Stomach (tissue), 4 donors: Measurements from ENCODE around the gene NETO1.

Source experiments
- CTCF ChIP-seq, 7 experiments: fragments of 450-650 bp in 4 of 7; fragments of 200-600 bp in 3 of 7; sonication (generic) in 3 of 7; IDR thresholded peaks; one replicate each; pipeline ENCODE4 v1.5.1; 2016 to 2019; ENCODE audit warnings: antibody characterized with exemption in 7 of 7, control low read depth in 2 of 7, mild to moderate bottlenecking in 1 of 7
- EP300 ChIP-seq: sonication (generic); formaldehyde crosslinking; IDR thresholded peaks from one replicate; pipeline ENCODE4 v1.6.1; 2017; ENCODE audit warnings: antibody characterized with exemption
- POLR2A ChIP-seq, 4 donors: fragments of 450-650 bp; IDR thresholded peaks; one replicate each; pipeline ENCODE4 v1.6.1; 2016; ENCODE audit warnings: antibody characterized with exemption in 4 of 4, control low read depth in 2 of 4, mild to moderate bottlenecking in 1 of 4, moderate library complexity in 1 of 4
- POLR2AphosphoS5 ChIP-seq, 3 donors: sonication (generic); formaldehyde crosslinking; IDR thresholded peaks; one replicate each; pipeline ENCODE4 v1.6.1; 2016; ENCODE audit warnings: antibody characterized with exemption in 3 of 3

GRCh38 chr18:72868585-72869225 is 918 bp upstream of the NETO1 start:
- TF ChIP-seq EP300: no peak
- TF ChIP-seq CTCF (IDR thresholded peaks at IDR 0.05): no peak
- TF ChIP-seq POLR2AphosphoS5 (IDR thresholded peaks at IDR 0.05): no peak
- no peak for TF ChIP-seq POLR2A (IDR thresholded peaks at IDR 0.05)
